K562 (cell line): ENCODE data around the gene PHF1. TPM values are rescaled to one million over a fixed set of nuclear protein-coding genes. Genes with fewer than 3 reads are reported as not detected.
A peak's percentile ranks its signal among the peaks of the same experiment; 100 is the strongest.

Source experiments
- E4F1 ChIP-seq: fragments of 250-450 bp; sonication (Bioruptor Pico); IDR thresholded peaks from 2 replicates; pipeline ENCODE4 v1.5.0; 2021; ENCODE audit warnings: mild to moderate bottlenecking, borderline replicate concordance
- EHMT2 ChIP-seq: fragments of 450-650 bp; IDR thresholded peaks from 2 replicates; pipeline ENCODE4 v1.6.1; 2018; ENCODE audit warnings: antibody characterized with exemption
- HLTF ChIP-seq: fragments of 450-650 bp; IDR thresholded peaks from 2 replicates; pipeline ENCODE4 v1.6.1; 2016
- HNRNPH1 ChIP-seq: fragments of 200-400 bp; formaldehyde crosslinking; optimal IDR thresholded peaks from 2 replicates; pipeline ENCODE3; 2017; ENCODE audit warnings: low read depth, mild to moderate bottlenecking, low read length, moderate library complexity
- IRF9 ChIP-seq: fragments of 450-650 bp; IDR thresholded peaks from 2 replicates; pipeline ENCODE4 v1.6.1; 2016; ENCODE audit warnings: missing biosample characterization, missing genetic modification characterization
- MCM3 ChIP-seq: fragments of 450-650 bp; IDR thresholded peaks from 2 replicates; pipeline ENCODE4 v1.6.1; 2016
- RBM25 ChIP-seq: fragments of 200-400 bp; formaldehyde crosslinking; IDR thresholded peaks from 2 replicates; pipeline ENCODE4 v1.6.1; 2018; ENCODE audit warnings: low read length, low read depth, moderate library complexity; ENCODE audit not compliant: severe bottlenecking
- SMARCE1 ChIP-seq: fragments of 450-650 bp; IDR thresholded peaks from 2 replicates; pipeline ENCODE4 v1.7.1; 2016; ENCODE audit warnings: mild to moderate bottlenecking
- STAT6 ChIP-seq: sonication (generic); formaldehyde crosslinking; IDR thresholded peaks from 2 replicates; pipeline ENCODE4 v1.8.1; 2023; ENCODE audit warnings: mild to moderate bottlenecking, missing genetic modification reagents
- TAF9B ChIP-seq: fragments of 450-650 bp; IDR thresholded peaks from 2 replicates; pipeline ENCODE4 v1.6.1; 2018; ENCODE audit warnings: mild to moderate bottlenecking; ENCODE audit not compliant: partially characterized antibody
- TCF3 ChIP-seq: sonication (generic); formaldehyde crosslinking; IDR thresholded peaks from 2 replicates; pipeline ENCODE4 v1.4.0; 2020; ENCODE audit warnings: mild to moderate bottlenecking, missing genetic modification reagents
- USF2 ChIP-seq: sonication (generic); formaldehyde crosslinking; IDR thresholded peaks from 2 replicates; pipeline ENCODE4 v1.5.0; 2020; ENCODE audit warnings: missing genetic modification reagents
- ZBTB7A ChIP-seq: IDR thresholded peaks from 2 replicates; pipeline ENCODE4 v1.6.1; 2011; ENCODE audit warnings: low read depth, mild to moderate bottlenecking, low read length, moderate library complexity, borderline replicate concordance; ENCODE audit not compliant: control insufficient read depth
- ZNF239 ChIP-seq: fragments of 250-450 bp; sonication (Bioruptor Pico); IDR thresholded peaks from 2 replicates; pipeline ENCODE4 v1.4.0; 2020; ENCODE audit warnings: mild to moderate bottlenecking
- ZNF311 ChIP-seq: fragments of 250-450 bp; sonication (Bioruptor Pico); IDR thresholded peaks from 2 replicates; pipeline ENCODE4 v1.4.0; 2020; ENCODE audit warnings: mild to moderate bottlenecking, moderate library complexity
- ZNF583 ChIP-seq: fragments of 250-450 bp; sonication (Bioruptor Pico); IDR thresholded peaks from 2 replicates; pipeline ENCODE4 v1.4.0; 2020
- ZNF644 ChIP-seq: fragments of 200-800 bp; sonication (Bioruptor generic); IDR thresholded peaks from 2 replicates; pipeline ENCODE4 v1.6.1; 2016; ENCODE audit warnings: low read depth, missing genetic modification characterization, missing compliant biosample characterization
- ZNF740 ChIP-seq, 3 experiments: fragments of 200-800 bp in 1 of 3; sonication (Bioruptor generic) in 1 of 3; sonication (generic) in 1 of 3; formaldehyde crosslinking in 1 of 3; IDR thresholded peaks; 2 replicates each; pipeline versions ENCODE4 v1.6.1 to v1.8.0; 2016 to 2022; ENCODE audit warnings: mild to moderate bottlenecking in 2 of 3, missing compliant biosample characterization in 2 of 3, missing genetic modification characterization in 2 of 3, missing genetic modification reagents in 1 of 3
- polyA plus RNA-seq, 8 experiments: library from polyadenylated mRNA; depleted of rRNA in 4 of 8; stranded (reverse) in 5 of 8; unstranded in 3 of 8; fragments of >200 nt; fragmentation: Nextera tagmentation in 2 of 8; fragmentation: Illumina TruSeq in 1 of 8; extraction: Ambion mirVana in 2 of 8; extraction: Trizol in 1 of 8; gene quantifications; 2 replicates each; pipeline versions ENCODE4 v1.2.1 to v1.2.3, GENCODE V29; 2011 to 2014; ENCODE audit warnings: inconsistent platforms in 1 of 8, missing spikeins in 1 of 8
- total RNA-seq, 7 experiments: library from RNA; depleted of rRNA in 6 of 7; stranded (reverse); fragments of >200 nt in 6 of 7; fragmentation: Illumina TruSeq in 2 of 7; extraction: Trizol in 2 of 7; gene quantifications; 2 replicates each; pipeline versions ENCODE4 v1.2.1 to v1.2.3, GENCODE V29; 2011 to 2021; ENCODE audit warnings: low replicate concordance in 1 of 7

The PHF1 gene
- total and polyA plus RNA-seq, 9 of the 15 experiments (the other 6 are each of a cell fraction or from before 2014, with no cell fraction given) = 3.7 to 64.2 (median 33.7) TPM

- TF ChIP-seq STAT6 (CRISPR knock-in tag) = no peak
- no peak for TF ChIP-seq HNRNPH1
- no peak for TF ChIP-seq EHMT2
- TF ChIP-seq TAF9B = no peak
- peak; percentile 98 for TF ChIP-seq ZNF740 (CRISPR knock-in tag; IDR thresholded peaks at IDR 0.05)
- TF ChIP-seq ZNF740 (tag; IDR thresholded peaks at IDR 0.05) = peak in 1 of 2 experiments; percentile 90; a peak in 2 of 4 replicates
- TF ChIP-seq USF2 (CRISPR knock-in tag) = no peak
- no peak for TF ChIP-seq ZNF239 (CRISPR knock-in tag)
- no peak for TF ChIP-seq E4F1
- no peak for TF ChIP-seq ZNF644 (tag)
- no peak for TF ChIP-seq ZNF311 (CRISPR knock-in tag)
- TF ChIP-seq ZBTB7A = peak; percentile 38; the same call in 1 of the 2 replicates
- TF ChIP-seq IRF9 (tag) = no peak
- no peak for TF ChIP-seq TCF3 (CRISPR knock-in tag)
- TF ChIP-seq RBM25 = no peak
- TF ChIP-seq MCM3 = no peak
- no peak for TF ChIP-seq SMARCE1
- no peak for TF ChIP-seq HLTF
- TF ChIP-seq ZNF583 = no peak
These were observed 20.4 kb downstream of the PHF1 start (continued) for GRCh38 chr6:33430991-33431879.
